Measurements from ENCODE around the gene GALNTL6. TPM values are rescaled to one million over a fixed set of nuclear protein-coding genes. Genes with fewer than 3 reads are reported as not detected.

Gene GALNTL6
- total RNA-seq, 1 experiment from 2014 or later = not detected

DNA sequence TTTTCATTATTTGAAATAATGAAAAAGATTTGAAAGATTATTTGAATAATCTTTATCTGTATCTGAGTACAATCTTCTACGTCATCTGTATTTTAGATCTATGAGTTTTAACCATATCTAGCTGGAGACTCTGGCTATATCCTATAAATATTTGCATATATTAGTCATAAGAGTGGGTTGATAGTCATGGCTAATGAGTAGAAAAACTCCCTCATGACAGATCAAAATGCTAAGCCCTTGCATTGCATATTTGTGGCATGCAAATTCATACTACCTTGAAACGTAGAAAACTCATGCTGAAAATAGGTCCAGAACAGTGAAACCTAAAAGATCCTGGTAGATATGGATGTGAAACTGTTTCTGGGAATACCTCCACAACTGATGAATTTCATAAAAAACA, 291.3 kb downstream of the GALNTL6 start:
- TF ChIP-seq EZH2 (IDR thresholded peaks at IDR 0.05; ENCODE audit: low read depth) = no peak
- TF ChIP-seq, protein P1, sequence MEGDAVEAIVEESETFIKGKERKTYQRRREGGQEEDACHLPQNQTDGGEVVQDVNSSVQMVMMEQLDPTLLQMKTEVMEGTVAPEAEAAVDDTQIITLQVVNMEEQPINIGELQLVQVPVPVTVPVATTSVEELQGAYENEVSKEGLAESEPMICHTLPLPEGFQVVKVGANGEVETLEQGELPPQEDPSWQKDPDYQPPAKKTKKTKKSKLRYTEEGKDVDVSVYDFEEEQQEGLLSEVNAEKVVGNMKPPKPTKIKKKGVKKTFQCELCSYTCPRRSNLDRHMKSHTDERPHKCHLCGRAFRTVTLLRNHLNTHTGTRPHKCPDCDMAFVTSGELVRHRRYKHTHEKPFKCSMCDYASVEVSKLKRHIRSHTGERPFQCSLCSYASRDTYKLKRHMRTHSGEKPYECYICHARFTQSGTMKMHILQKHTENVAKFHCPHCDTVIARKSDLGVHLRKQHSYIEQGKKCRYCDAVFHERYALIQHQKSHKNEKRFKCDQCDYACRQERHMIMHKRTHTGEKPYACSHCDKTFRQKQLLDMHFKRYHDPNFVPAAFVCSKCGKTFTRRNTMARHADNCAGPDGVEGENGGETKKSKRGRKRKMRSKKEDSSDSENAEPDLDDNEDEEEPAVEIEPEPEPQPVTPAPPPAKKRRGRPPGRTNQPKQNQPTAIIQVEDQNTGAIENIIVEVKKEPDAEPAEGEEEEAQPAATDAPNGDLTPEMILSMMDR (conservative IDR thresholded peaks at IDR 0.05) = no peak
- Histone ChIP-seq H3K9me2 (ENCODE audit: insufficient read depth) (no peaks in the 10 kb centered on the region), H3K4me1 (replicated peaks; ENCODE audit: insufficient read depth) (no peaks in the 10 kb centered on the region), H4K20me1 (ENCODE audit: insufficient read depth) (no peaks in the 10 kb centered on the region), H3K27me3 (ENCODE audit: insufficient read depth, low read depth) (no peaks in the 10 kb centered on the region), H3F3A (ENCODE audit: insufficient read depth, low read depth) (no peaks in the 10 kb centered on the region), H3K4me3 (no peak overlapping the region), H3K9me3 (ENCODE audit: insufficient read depth, low read depth) (no peaks in the 10 kb centered on the region), H3K4me2 (no peak overlapping the region), H3K79me2 (ENCODE audit: low read depth) (no peaks in the 10 kb centered on the region), H3K27ac (no peak overlapping the region), H3K36me3 (ENCODE audit: low read depth) (no peaks in the 10 kb centered on the region), H2AFZ (no peak overlapping the region)
- POLR2A ChIA-PET (ENCODE audit: unreplicated experiment) = no interaction called here
- CTCF ChIA-PET = no interaction called here
- no peak for DNase-seq
- BruUV-seq (replicated peaks) = no TSS peak
- intact Hi-C loops (cut with micrococcal nuclease; ENCODE audit: unreplicated experiment) = no loop called here

DNA sequence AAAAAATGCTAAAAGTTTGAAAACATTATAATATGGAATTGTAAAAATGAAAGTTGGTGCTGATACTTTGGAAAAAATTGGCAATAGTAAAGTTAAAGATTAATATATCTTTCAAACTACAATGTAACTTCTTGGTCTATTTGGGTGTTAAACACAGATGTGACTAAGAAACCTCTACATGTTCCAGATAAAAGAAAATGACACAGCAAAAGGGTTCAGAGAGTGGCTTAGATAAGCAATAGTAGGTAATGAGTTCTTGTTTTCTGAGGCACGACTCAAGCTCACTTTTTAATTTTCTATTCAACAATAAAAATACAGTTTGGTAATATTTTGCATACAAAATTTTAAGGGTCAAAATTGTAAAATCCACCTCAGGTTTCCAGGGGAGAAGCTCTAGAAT, 292.7 kb downstream of the GALNTL6 start:
- TF ChIP-seq, protein P1 (conservative IDR thresholded peaks at IDR 0.05) = no peak
- TF ChIP-seq EZH2 (IDR thresholded peaks at IDR 0.05; ENCODE audit: low read depth) = no peak
- no TSS peak for BruUV-seq (replicated peaks)
- no peak for DNase-seq
- Histone ChIP-seq H3K4me1 (replicated peaks; ENCODE audit: insufficient read depth) (no peaks in the 10 kb centered on the region), H3K79me2 (ENCODE audit: low read depth) (no peaks in the 10 kb centered on the region), H3K36me3 (ENCODE audit: low read depth) (no peaks in the 10 kb centered on the region), H3K9me2 (ENCODE audit: insufficient read depth) (no peaks in the 10 kb centered on the region), H4K20me1 (ENCODE audit: insufficient read depth) (no peaks in the 10 kb centered on the region), H2AFZ (no peak overlapping the region; the same call in 1 of the 2 replicates), H3K9me3 (ENCODE audit: insufficient read depth, low read depth) (no peaks in the 10 kb centered on the region), H3K4me3 (no peak overlapping the region), H3K4me2 (no peak overlapping the region), H3K27ac (no peak overlapping the region), H3F3A (ENCODE audit: insufficient read depth, low read depth) (no peaks in the 10 kb centered on the region), H3K27me3 (ENCODE audit: insufficient read depth, low read depth) (no peaks in the 10 kb centered on the region)
- intact Hi-C loops (cut with micrococcal nuclease; ENCODE audit: unreplicated experiment) = no loop called here
- POLR2A ChIA-PET (ENCODE audit: unreplicated experiment) = no interaction called here
- CTCF ChIA-PET = no interaction called here

DNA sequence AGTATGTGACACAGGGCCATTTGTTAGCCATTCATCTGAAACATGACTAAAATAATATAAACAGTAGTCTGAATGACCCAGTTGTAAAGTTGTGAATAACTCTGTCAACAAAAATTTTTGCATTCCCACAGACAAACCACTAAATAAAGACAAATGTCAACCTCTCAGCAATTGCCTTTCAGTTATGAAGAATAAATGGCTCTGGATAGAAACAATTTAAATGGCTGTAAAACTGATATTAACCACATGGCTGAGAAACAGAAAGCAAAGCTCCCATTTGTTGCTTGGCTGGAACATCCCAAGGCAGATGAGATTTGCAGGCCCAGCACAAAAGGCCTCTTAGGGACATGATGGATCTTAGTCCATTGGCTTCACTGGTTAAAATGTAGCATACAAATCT, 296.3 kb downstream of the GALNTL6 start:
- H3K4me2 ChIP-seq = no peak overlapping the region
- no TSS peak for BruUV-seq (replicated peaks)
- TF ChIP-seq, protein P1 (conservative IDR thresholded peaks at IDR 0.05) = no peak
- TF ChIP-seq EZH2 (IDR thresholded peaks at IDR 0.05; ENCODE audit: low read depth) = no peak

More for the DNA sequence above, 296.3 kb downstream of the GALNTL6 start:
- no peaks in the 10 kb centered on the region for H3K36me3 ChIP-seq (ENCODE audit: low read depth)
- no peak for DNase-seq
- no peak overlapping the region for H3K4me3 ChIP-seq
- H4K20me1 ChIP-seq (ENCODE audit: insufficient read depth) = no peaks in the 10 kb centered on the region
- H2AFZ ChIP-seq = no peak overlapping the region
- H3K4me1 ChIP-seq (replicated peaks; ENCODE audit: insufficient read depth) = no peaks in the 10 kb centered on the region
- ChIA-PET CTCF (no interaction called here), POLR2A (ENCODE audit: unreplicated experiment) (no interaction called here)
- no peak overlapping the region for H3K27ac ChIP-seq
- no peaks in the 10 kb centered on the region for H3K9me2 ChIP-seq (ENCODE audit: insufficient read depth)
- no peaks in the 10 kb centered on the region for H3K79me2 ChIP-seq (ENCODE audit: low read depth)
- no peaks in the 10 kb centered on the region for H3K9me3 ChIP-seq (ENCODE audit: insufficient read depth, low read depth)
- no peaks in the 10 kb centered on the region for H3K27me3 ChIP-seq (ENCODE audit: insufficient read depth, low read depth)
- intact Hi-C loops (cut with micrococcal nuclease; ENCODE audit: unreplicated experiment) = no loop called here
- H3F3A ChIP-seq (ENCODE audit: insufficient read depth, low read depth) = no peaks in the 10 kb centered on the region
